ENCODE results near the gene TMEM98.

TMEM98 gene

GRCh38 chr17:32958418-32958817 lies 30.5 kb downstream of the TMEM98 start:
- no peak for DNase-seq
- H3K9me2 ChIP-seq (replicated peaks; ENCODE audit: insufficient read depth, low read length): no peaks in the 10 kb centered on the region
- H2AFZ ChIP-seq (ENCODE audit: low read length): no peak overlapping the region
- H3K4me2 ChIP-seq (ENCODE audit: low read depth, low read length): no peak overlapping the region
- H3K9ac ChIP-seq (ENCODE audit: low read length): no peak overlapping the region
- no peak overlapping the region for H3K27ac ChIP-seq (ENCODE audit: low read length)
- H3K4me1 ChIP-seq (ENCODE audit: low read length): no peaks in the 10 kb centered on the region
- no peaks in the 10 kb centered on the region for H4K20me1 ChIP-seq (ENCODE audit: insufficient read depth, low read length)
- no peaks in the 10 kb centered on the region for H3K9me3 ChIP-seq (replicated peaks; ENCODE audit: insufficient read depth, low read length)
- H3K79me2 ChIP-seq (ENCODE audit: low read length): no peaks in the 10 kb centered on the region
- TF ChIP-seq EZH2 (optimal IDR thresholded peaks at IDR 0.05; ENCODE audit: low read depth, low read length) (no peak), EZH2phosphoT487 (IDR thresholded peaks at IDR 0.05; ENCODE audit: low read length) (no peak)
- TF ChIP-seq, protein P1, sequence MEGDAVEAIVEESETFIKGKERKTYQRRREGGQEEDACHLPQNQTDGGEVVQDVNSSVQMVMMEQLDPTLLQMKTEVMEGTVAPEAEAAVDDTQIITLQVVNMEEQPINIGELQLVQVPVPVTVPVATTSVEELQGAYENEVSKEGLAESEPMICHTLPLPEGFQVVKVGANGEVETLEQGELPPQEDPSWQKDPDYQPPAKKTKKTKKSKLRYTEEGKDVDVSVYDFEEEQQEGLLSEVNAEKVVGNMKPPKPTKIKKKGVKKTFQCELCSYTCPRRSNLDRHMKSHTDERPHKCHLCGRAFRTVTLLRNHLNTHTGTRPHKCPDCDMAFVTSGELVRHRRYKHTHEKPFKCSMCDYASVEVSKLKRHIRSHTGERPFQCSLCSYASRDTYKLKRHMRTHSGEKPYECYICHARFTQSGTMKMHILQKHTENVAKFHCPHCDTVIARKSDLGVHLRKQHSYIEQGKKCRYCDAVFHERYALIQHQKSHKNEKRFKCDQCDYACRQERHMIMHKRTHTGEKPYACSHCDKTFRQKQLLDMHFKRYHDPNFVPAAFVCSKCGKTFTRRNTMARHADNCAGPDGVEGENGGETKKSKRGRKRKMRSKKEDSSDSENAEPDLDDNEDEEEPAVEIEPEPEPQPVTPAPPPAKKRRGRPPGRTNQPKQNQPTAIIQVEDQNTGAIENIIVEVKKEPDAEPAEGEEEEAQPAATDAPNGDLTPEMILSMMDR (IDR thresholded peaks at IDR 0.05; ENCODE audit: low read length): no peak
- no peaks in the 10 kb centered on the region for H3F3A ChIP-seq (ENCODE audit: insufficient read depth, low read length)
- no peak overlapping the region for H3K4me3 ChIP-seq (ENCODE audit: low read length)
- H3K27me3 ChIP-seq (replicated peaks; ENCODE audit: insufficient read depth, low read length): no peaks in the 10 kb centered on the region
- H3K36me3 ChIP-seq (replicated peaks; ENCODE audit: insufficient read depth, low read length): no peaks in the 10 kb centered on the region

DNA sequence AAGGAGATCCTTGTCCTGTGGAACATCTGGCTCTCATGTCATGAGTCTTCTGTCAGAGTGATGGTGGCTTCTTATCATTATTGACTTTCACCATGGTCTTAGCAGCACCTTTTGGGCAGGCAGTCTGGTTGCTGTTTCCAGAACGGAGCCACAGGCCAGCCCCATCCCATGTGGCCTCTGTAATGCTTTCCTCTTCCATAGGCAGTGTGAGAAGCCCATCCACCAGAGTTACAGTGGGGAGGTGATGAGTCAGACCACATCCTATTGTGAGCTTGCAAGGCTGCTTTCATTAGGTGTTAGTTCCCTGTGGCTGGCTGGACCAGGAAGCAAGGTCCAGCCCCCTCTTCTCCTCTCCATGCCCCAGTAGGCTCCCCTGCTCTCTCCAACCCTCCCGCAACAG lies 32.9 kb downstream of the TMEM98 start:
- no peaks in the 10 kb centered on the region for H3K79me2 ChIP-seq (ENCODE audit: low read length)
- no peaks in the 10 kb centered on the region for H4K20me1 ChIP-seq (ENCODE audit: insufficient read depth, low read length)

GRCh38 chr17:32962320-32962711 lies 34.4 kb downstream of the TMEM98 start:
- Histone ChIP-seq H3K9me3 (replicated peaks; ENCODE audit: insufficient read depth, low read length) (no peaks in the 10 kb centered on the region), H3K27me3 (replicated peaks; ENCODE audit: insufficient read depth, low read length) (no peaks in the 10 kb centered on the region), H3K36me3 (replicated peaks; ENCODE audit: insufficient read depth, low read length) (no peaks in the 10 kb centered on the region), H2AFZ (ENCODE audit: low read length) (no peak overlapping the region), H3K27ac (ENCODE audit: low read length) (no peak overlapping the region), H3K4me3 (ENCODE audit: low read length) (no peak overlapping the region), H3K9ac (ENCODE audit: low read length) (no peak overlapping the region), H3K9me2 (replicated peaks; ENCODE audit: insufficient read depth, low read length) (no peaks in the 10 kb centered on the region), H3K79me2 (ENCODE audit: low read length) (no peaks in the 10 kb centered on the region), H4K20me1 (ENCODE audit: insufficient read depth, low read length) (no peaks in the 10 kb centered on the region), H3K4me2 (ENCODE audit: low read depth, low read length) (no peak overlapping the region), H3K4me1 (ENCODE audit: low read length) (no peaks in the 10 kb centered on the region), H3F3A (ENCODE audit: insufficient read depth, low read length) (no peaks in the 10 kb centered on the region)
- TF ChIP-seq EZH2phosphoT487 (IDR thresholded peaks at IDR 0.05; ENCODE audit: low read length) (no peak), EZH2 (optimal IDR thresholded peaks at IDR 0.05; ENCODE audit: low read depth, low read length) (no peak)
- TF ChIP-seq, protein P1 (IDR thresholded peaks at IDR 0.05; ENCODE audit: low read length): no peak
- DNase-seq: no peak

More for the DNA sequence above, 32.9 kb downstream of the TMEM98 start:
- TF ChIP-seq, protein P1 (IDR thresholded peaks at IDR 0.05; ENCODE audit: low read length): no peak
- TF ChIP-seq EZH2 (optimal IDR thresholded peaks at IDR 0.05; ENCODE audit: low read depth, low read length) (no peak), EZH2phosphoT487 (IDR thresholded peaks at IDR 0.05; ENCODE audit: low read length) (no peak)
- Histone ChIP-seq H3K9me2 (replicated peaks; ENCODE audit: insufficient read depth, low read length) (no peaks in the 10 kb centered on the region), H3F3A (ENCODE audit: insufficient read depth, low read length) (no peaks in the 10 kb centered on the region), H3K4me2 (ENCODE audit: low read depth, low read length) (no peak overlapping the region), H3K9me3 (replicated peaks; ENCODE audit: insufficient read depth, low read length) (no peaks in the 10 kb centered on the region), H3K27me3 (replicated peaks; ENCODE audit: insufficient read depth, low read length) (no peaks in the 10 kb centered on the region), H2AFZ (ENCODE audit: low read length) (no peak overlapping the region), H3K4me1 (ENCODE audit: low read length) (no peaks in the 10 kb centered on the region), H3K9ac (ENCODE audit: low read length) (no peak overlapping the region), H3K4me3 (ENCODE audit: low read length) (no peak overlapping the region), H3K36me3 (replicated peaks; ENCODE audit: insufficient read depth, low read length) (no peaks in the 10 kb centered on the region), H3K27ac (ENCODE audit: low read length) (no peak overlapping the region)
- no peak for DNase-seq
